Activated CD4-positive, alpha-beta T cell treated with anti-CD3 and anti-CD28 coated beads for 36 hours (primary cell): ENCODE results near the gene LTBR. TPM values are rescaled to one million over a fixed set of nuclear protein-coding genes. Genes with fewer than 3 reads are reported as not detected.

Experiments
- ATAC-seq: fragments of 200-7000 bp; cut with Tn5 transposase; one replicate; pipeline ENCODE4 v1.10.0; 2021; ENCODE audit warnings: mild to moderate bottlenecking, moderate library complexity
- CTCF ChIA-PET: fragments of 350-600 bp; sonication (Branson Sonifier 250); formaldehyde crosslinking; loops from one replicate; lab custom pipeline; 2021; ENCODE audit warnings: antibody characterized with exemption; lab: Charles Lee
- POLR2A ChIA-PET: fragments of 350-600 bp; sonication (Branson Sonifier 250); formaldehyde crosslinking; loops from one replicate; lab custom pipeline; 2021; ENCODE audit warnings: antibody characterized with exemption, inconsistent platforms; lab: Charles Lee
- DNase-seq: peaks from one replicate; pipeline ENCODE4 v3.0.0-alpha.2; 2020
- H3K27ac Mint-ChIP-seq: one replicate; pipeline ENCODE4 v1.8.0; 2021; ENCODE audit warnings: mixed read lengths
- H3K27me3 Mint-ChIP-seq: one replicate; pipeline ENCODE4 v1.8.0; 2021; ENCODE audit warnings: mixed read lengths
- H3K36me3 Mint-ChIP-seq: one replicate; pipeline ENCODE4 v1.8.0; 2021; ENCODE audit warnings: low read depth, mixed read lengths
- H3K4me1 Mint-ChIP-seq: one replicate; pipeline ENCODE4 v1.8.0; 2021; ENCODE audit warnings: mixed read lengths
- H3K4me3 Mint-ChIP-seq: one replicate; pipeline ENCODE4 v1.8.0; 2021; ENCODE audit warnings: mild to moderate bottlenecking, moderate library complexity, mixed read lengths
- H3K9me3 Mint-ChIP-seq: one replicate; pipeline ENCODE4 v1.8.0; 2021; ENCODE audit warnings: low read depth, mixed read lengths
- intact Hi-C, 2 experiments: fragments of 100-400 bp; cut with DNase I in 1 of 2; cut with micrococcal nuclease in 1 of 2; formaldehyde crosslinking; loops; one replicate each; pipeline versions ENCODE4 v1.14.2 to v1.15.1; 2022 to 2024; cut with DNase I, micrococcal nuclease
- total RNA-seq, 2 experiments: library from RNA; stranded (reverse); gene quantifications; one replicate each; pipeline ENCODE4 v1.2.3, GENCODE V29; 2021

Gene LTBR
- total RNA-seq, 2 experiments from 2014 or later = 0.57 to 1.1 TPM

- CTCF ChIA-PET = interaction anchor here (1.0 to 1.5 kb wide), 3 partner anchors 62 to 166 kb away, joined by 3 to 5 read pairs (median 4); no protein-coding TSS in a partner anchor
- no peak overlapping the region for H3K27ac Mint-ChIP-seq
- H3K27me3 Mint-ChIP-seq = peaks cover 15% of the 10 kb centered on the region
- ATAC-seq = no peak
- no peak for DNase-seq
- intact Hi-C loops = no loop called here
- peaks cover 2% of the 10 kb centered on the region for H3K4me1 Mint-ChIP-seq
- no peaks in the 10 kb centered on the region for H3K9me3 Mint-ChIP-seq
- no peak overlapping the region for H3K4me3 Mint-ChIP-seq
- POLR2A ChIA-PET = no interaction called here
- no peaks in the 10 kb centered on the region for H3K36me3 Mint-ChIP-seq
Measured at GRCh38 chr12:6384499-6385436, 806 bp downstream of the LTBR start.

DNA sequence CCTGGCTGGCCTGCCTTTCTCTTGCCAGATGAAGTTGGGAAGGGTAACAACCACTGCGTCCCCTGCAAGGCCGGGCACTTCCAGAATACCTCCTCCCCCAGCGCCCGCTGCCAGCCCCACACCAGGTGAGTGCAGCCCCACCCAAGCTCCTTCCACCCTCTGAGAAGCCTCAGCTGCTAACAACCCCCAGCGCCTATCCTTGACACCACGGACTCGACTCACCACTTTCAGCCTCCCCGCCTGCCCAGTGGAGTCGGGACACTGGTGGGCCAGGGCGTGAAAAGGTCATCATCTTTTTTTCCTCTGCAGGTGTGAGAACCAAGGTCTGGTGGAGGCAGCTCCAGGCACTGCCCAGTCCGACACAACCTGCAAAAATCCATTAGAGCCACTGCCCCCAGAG, 2.1 kb downstream of the LTBR start:
- POLR2A ChIA-PET = interaction anchor here (0.7 kb wide), 1 partner anchor 245 kb away, joined by 3 read pairs; no protein-coding TSS in a partner anchor
- Mint-ChIP-seq H3K27ac (no peak overlapping the region), H3K36me3 (no peaks in the 10 kb centered on the region), H3K27me3 (peaks cover 13% of the 10 kb centered on the region), H3K9me3 (no peaks in the 10 kb centered on the region), H3K4me3 (no peak overlapping the region), H3K4me1 (peaks cover 2% of the 10 kb centered on the region)
- no peak for DNase-seq
- ATAC-seq = no peak
- intact Hi-C loops = no loop called here
- CTCF ChIA-PET = no interaction called here

- Mint-ChIP-seq H3K36me3 (no peaks in the 10 kb centered on the region), H3K27me3 (peaks cover 11% of the 10 kb centered on the region), H3K4me3 (no peak overlapping the region), H3K9me3 (no peaks in the 10 kb centered on the region), H3K27ac (no peak overlapping the region), H3K4me1 (peaks cover 2% of the 10 kb centered on the region)
- ChIA-PET CTCF (no interaction called here), POLR2A (no interaction called here)
- ATAC-seq (no peak), DNase-seq (no peak)
- intact Hi-C loops = no loop called here
Measured at GRCh38 chr12:6386491-6386890, 2.5 kb downstream of the LTBR start.

GRCh38 chr12:6387541-6387940, 3.6 kb downstream of the LTBR start:
- ChIA-PET CTCF (interaction anchor here (1.0 kb wide), 1 partner anchor 42 kb away, joined by 3 read pairs; no protein-coding TSS in a partner anchor), POLR2A (no interaction called here)
- no peaks in the 10 kb centered on the region for H3K36me3 Mint-ChIP-seq
- peaks cover 2% of the 10 kb centered on the region for H3K4me1 Mint-ChIP-seq
- H3K9me3 Mint-ChIP-seq = no peaks in the 10 kb centered on the region
- no peak overlapping the region for H3K27ac Mint-ChIP-seq
- no peak overlapping the region for H3K4me3 Mint-ChIP-seq
- intact Hi-C loops = no loop called here
- ATAC-seq (no peak), DNase-seq (no peak)
- peaks cover 8% of the 10 kb centered on the region for H3K27me3 Mint-ChIP-seq

- H3K36me3 Mint-ChIP-seq = no peaks in the 10 kb centered on the region
- CTCF ChIA-PET = interaction anchor here (0.9 kb wide), 1 partner anchor 53 kb away, joined by 3 read pairs; no protein-coding TSS in a partner anchor
- POLR2A ChIA-PET = no interaction called here
- no peaks in the 10 kb centered on the region for H3K4me1 Mint-ChIP-seq
- no peaks in the 10 kb centered on the region for H3K9me3 Mint-ChIP-seq
- H3K27me3 Mint-ChIP-seq = no peaks in the 10 kb centered on the region
- H3K4me3 Mint-ChIP-seq = no peak overlapping the region
- intact Hi-C loops = no loop called here
- ATAC-seq (no peak), DNase-seq (no peak)
- no peak overlapping the region for H3K27ac Mint-ChIP-seq
Measured at GRCh38 chr12:6390084-6390799, 6.3 kb downstream of the LTBR start.

- no peaks in the 10 kb centered on the region for H3K9me3 Mint-ChIP-seq
- H3K36me3 Mint-ChIP-seq = no peaks in the 10 kb centered on the region
- no peaks in the 10 kb centered on the region for H3K4me1 Mint-ChIP-seq
- ATAC-seq (no peak), DNase-seq (no peak)
- intact Hi-C loops = no loop called here
- H3K27me3 Mint-ChIP-seq = no peaks in the 10 kb centered on the region
- H3K4me3 Mint-ChIP-seq = no peak overlapping the region
- ChIA-PET CTCF (no interaction called here), POLR2A (no interaction called here)
- no peak overlapping the region for H3K27ac Mint-ChIP-seq
Measured at GRCh38 chr12:6391013-6391412, 7.1 kb downstream of the LTBR start.

- Mint-ChIP-seq H3K4me3 (no peak overlapping the region), H3K9me3 (no peaks in the 10 kb centered on the region), H3K4me1 (no peaks in the 10 kb centered on the region), H3K27me3 (no peaks in the 10 kb centered on the region), H3K27ac (no peak overlapping the region), H3K36me3 (no peaks in the 10 kb centered on the region)
- ATAC-seq = no peak
- no peak for DNase-seq
- ChIA-PET POLR2A (interaction anchor here (0.6 kb wide), 1 partner anchor 36 kb away, joined by 3 read pairs; no protein-coding TSS in a partner anchor), CTCF (interaction anchor here (1.0 to 1.1 kb wide), 3 partner anchors 57 to 73 kb away, joined by 3 to 4 read pairs (median 3); no protein-coding TSS in a partner anchor)
- intact Hi-C loops = no loop called here
Measured at GRCh38 chr12:6392504-6392903, 8.5 kb downstream of the LTBR start.

GRCh38 chr12:6393109-6393508, 9.1 kb downstream of the LTBR start:
- intact Hi-C loops = no loop called here
- Mint-ChIP-seq H3K9me3 (no peaks in the 10 kb centered on the region), H3K36me3 (no peaks in the 10 kb centered on the region), H3K27ac (no peak overlapping the region), H3K27me3 (no peaks in the 10 kb centered on the region), H3K4me3 (no peak overlapping the region), H3K4me1 (no peaks in the 10 kb centered on the region)
- ATAC-seq = no peak
- CTCF ChIA-PET = interaction anchor here (1.0 to 1.1 kb wide), 3 partner anchors 58 to 72 kb away, joined by 3 to 4 read pairs (median 3); no protein-coding TSS in a partner anchor
- POLR2A ChIA-PET = interaction anchor here (0.6 kb wide), 1 partner anchor 35 kb away, joined by 3 read pairs; no protein-coding TSS in a partner anchor
- DNase-seq = no peak

DNA sequence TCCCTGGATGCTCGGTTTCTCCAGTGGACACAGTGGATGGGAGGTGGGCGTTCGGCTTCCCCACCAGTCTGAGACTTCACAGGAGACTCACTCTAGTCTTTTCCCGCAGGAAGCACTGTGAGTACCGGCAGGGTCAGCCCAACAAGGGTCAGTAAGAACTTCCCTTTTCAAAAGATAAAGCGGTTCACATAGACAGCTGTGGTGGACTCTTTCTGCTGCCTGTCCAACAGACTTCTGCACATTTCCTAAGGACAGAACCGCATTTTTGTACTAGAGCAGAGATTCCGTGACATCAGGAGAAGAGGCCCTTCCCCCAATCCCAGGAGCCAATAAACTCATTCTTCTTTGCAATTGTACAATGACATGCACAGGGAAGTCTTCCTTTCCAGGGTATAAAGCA, 10.4 kb downstream of the LTBR start:
- ATAC-seq (no peak), DNase-seq (no peak)
- intact Hi-C loops = no loop called here
- Mint-ChIP-seq H3K4me3 (no peak overlapping the region), H3K27ac (no peak overlapping the region), H3K27me3 (no peaks in the 10 kb centered on the region), H3K36me3 (no peaks in the 10 kb centered on the region), H3K9me3 (no peaks in the 10 kb centered on the region), H3K4me1 (no peaks in the 10 kb centered on the region)
- ChIA-PET POLR2A (no interaction called here), CTCF (no interaction called here)

DNA sequence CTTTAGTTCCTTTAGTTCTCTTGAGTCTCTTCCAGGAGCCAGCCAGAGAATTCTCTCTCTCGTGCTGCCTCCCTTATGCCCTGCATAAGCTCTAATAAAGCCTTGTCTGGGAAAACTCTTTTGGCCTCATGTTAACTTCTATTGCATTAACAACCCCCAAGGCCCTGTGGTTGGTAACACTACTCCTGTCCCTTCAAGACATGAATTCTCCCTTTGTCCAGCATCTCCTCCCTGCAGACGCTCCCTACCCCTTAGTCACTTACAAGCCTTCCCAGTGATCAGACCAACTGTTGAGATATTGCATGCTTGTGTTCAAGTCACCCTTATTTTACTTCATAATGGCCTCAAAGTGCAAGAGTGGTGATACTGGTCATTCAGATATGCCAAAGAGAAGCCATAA, 12.1 kb downstream of the LTBR start:
- Mint-ChIP-seq H3K36me3 (no peaks in the 10 kb centered on the region), H3K9me3 (no peaks in the 10 kb centered on the region), H3K4me3 (no peak overlapping the region), H3K4me1 (no peaks in the 10 kb centered on the region), H3K27ac (no peak overlapping the region), H3K27me3 (no peaks in the 10 kb centered on the region)
- DNase-seq (no peak), ATAC-seq (no peak)
- intact Hi-C loops = no loop called here
- POLR2A ChIA-PET = no interaction called here
- CTCF ChIA-PET = no interaction called here

- CTCF ChIA-PET = no interaction called here
- H3K36me3 Mint-ChIP-seq = no peaks in the 10 kb centered on the region
- peaks cover 5% of the 10 kb centered on the region for H3K4me1 Mint-ChIP-seq
Measured at GRCh38 chr12:6399884-6400644, 16.1 kb downstream of the LTBR start.

More at GRCh38 chr12:6399884-6400644, 16.1 kb downstream of the LTBR start:
- no peak overlapping the region for H3K27ac Mint-ChIP-seq
- H3K27me3 Mint-ChIP-seq = no peaks in the 10 kb centered on the region
- no peak for DNase-seq
- ATAC-seq = no peak
- no peak overlapping the region for H3K4me3 Mint-ChIP-seq
- intact Hi-C loops = no loop called here
- H3K9me3 Mint-ChIP-seq = no peaks in the 10 kb centered on the region
- POLR2A ChIA-PET = no interaction called here
